ENCODE data around the gene ZBTB16.

GRCh38 chr11:114260077-114260476 lies 200.6 kb downstream of the ZBTB16 start:
- TF ChIP-seq L3MBTL2 (conservative IDR thresholded peaks at IDR 0.05), result no peak
- TF ChIP-seq BHLHE40 (IDR thresholded peaks at IDR 0.05; ENCODE audit: borderline replicate concordance), result no peak
- no peak for TF ChIP-seq FOXM1 (IDR thresholded peaks at IDR 0.05; ENCODE audit: borderline replicate concordance)
- no peak for TF ChIP-seq ELF4 (IDR thresholded peaks at IDR 0.05)
- no peak for TF ChIP-seq CTBP1 (IDR thresholded peaks at IDR 0.05; ENCODE audit: borderline replicate concordance)
- no peak for TF ChIP-seq FOXA1 (IDR thresholded peaks at IDR 0.05)
- no peak for TF ChIP-seq SP1 (IDR thresholded peaks at IDR 0.05)
- TF ChIP-seq ARNT (IDR thresholded peaks at IDR 0.05), result no peak
- no peak for TF ChIP-seq ZNF384 (IDR thresholded peaks at IDR 0.05)

Data from HEK293T (cell line).